GM19025 (cell line): ENCODE data around the gene RAB9A.

Experiments used
- ATAC-seq: cut with Tn5 transposase; IDR thresholded peaks from one replicate; pipeline ENCODE4 v1.9.1; 2021; ENCODE audit warnings: mild to moderate bottlenecking, low read depth, moderate library complexity; ENCODE audit not compliant: unreplicated experiment

RAB9A gene

DNA sequence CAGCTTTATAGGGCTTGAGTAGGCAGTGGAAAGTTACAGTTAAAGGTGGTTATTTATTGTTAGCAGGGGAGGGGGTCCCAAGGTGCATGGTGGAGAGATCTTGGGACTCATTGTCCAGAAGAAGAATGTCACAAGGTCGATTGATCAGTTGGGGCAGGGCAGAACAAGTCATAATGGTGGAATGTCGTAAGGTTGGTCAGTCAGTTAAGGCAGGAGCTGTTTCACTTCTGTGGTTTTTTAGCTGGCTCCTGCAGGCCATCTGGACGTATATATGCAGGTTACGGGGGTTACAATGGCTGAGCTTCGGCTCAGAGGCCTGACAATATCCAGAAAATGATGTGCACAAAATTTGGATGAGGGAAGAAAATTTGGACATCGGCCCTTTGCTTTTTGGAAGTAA is 52.8 kb downstream of the RAB9A start:
- no peak for ATAC-seq

DNA sequence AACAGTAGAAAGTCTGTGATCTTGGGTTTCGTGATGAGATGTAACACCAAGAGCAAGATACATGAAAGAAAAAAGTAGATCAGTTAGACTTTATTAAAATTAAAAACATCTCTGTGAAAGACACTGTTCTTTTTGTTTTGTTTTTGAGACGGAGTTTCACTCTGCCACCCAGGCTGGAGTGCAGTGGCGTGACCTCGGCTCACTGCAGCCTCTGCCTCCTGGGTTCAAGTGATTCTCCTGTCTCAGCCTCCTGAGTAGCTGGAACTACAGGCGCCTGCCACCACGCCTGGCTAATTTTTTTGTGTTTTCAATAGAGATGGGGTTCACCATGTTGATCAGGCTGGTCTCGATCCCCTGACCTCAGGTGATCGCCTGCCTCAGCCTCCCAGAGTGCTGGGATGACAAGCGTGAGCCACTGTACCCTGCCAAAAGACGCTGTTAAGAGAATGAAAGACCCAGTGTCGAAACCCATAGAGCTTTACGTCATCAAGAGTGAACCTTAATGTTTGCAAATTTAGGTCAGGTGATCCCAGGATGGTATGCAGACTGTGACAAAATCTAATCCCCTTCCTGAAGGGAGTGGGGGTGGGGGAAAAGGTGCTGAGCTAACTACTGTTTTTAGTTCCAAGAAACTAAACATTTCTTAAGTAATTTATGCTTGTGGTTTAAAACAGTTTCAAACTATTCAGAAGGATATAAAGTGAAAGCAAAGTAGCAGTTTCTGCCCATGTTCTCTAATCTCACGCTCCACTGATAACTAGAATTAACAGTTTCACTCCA is 53.7 kb downstream of the RAB9A start:
- peak; percentile 86 for ATAC-seq

DNA sequence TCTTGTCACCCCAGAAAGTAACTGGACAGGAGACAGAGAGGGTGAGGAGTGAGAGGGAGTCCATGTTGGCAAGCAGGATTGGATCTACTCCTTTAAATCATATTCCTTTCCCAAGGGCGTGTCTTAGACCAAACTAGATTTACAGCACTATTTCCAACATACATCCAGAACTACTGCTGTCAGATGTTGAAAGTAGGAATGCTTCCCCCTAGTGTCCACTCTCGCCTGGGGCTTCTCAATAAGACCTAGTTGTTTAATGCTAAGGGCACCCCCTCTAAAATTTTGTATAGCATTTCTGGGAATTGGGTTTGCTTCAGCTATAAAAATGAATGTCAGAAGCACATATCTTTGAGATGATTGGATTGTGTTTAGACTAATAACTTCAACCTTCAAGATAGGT is 58.9 kb downstream of the RAB9A start:
- ATAC-seq = no peak

GRCh38 chrX:13748486-13748885 is 59.6 kb downstream of the RAB9A start:
- no peak for ATAC-seq

DNA sequence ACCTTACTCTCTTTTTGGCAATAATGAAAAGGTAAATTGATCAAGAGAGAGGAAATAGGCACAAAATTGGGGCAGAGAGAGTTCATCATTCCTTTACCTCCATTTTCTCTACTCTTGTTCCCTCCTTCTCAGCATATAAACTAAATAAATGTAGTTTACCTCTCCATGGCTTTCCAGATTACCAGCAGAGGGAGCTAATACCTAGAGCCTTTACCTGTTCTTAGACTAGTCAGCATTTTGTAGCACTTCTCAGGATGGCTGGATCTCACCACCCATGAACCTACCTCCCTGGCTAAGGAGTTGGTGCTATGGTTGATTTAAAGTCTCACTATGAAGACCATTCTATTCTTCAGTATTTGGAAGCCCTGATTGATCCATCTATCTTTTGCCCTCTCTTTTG is 61.3 kb downstream of the RAB9A start:
- no peak for ATAC-seq

DNA sequence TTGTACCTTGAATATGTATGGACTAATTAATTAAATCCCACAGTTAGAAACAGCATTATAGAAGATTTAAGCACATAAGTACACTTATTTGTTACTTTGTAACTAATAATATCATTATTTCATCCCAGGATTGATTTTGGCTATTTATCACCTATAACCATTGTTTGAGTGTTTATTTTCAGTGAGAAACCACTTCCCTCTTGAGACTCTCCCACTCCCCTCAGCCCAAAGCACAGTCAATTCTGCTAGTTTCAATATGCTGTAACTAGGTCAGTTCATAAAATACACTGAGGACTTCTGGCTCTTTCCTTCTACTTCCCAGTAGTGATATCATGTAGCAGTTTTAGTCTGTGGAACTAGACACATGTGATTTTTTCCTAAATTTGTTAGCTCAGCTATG is 61.9 kb downstream of the RAB9A start:
- ATAC-seq = no peak

- no peak for ATAC-seq
These were observed 63.2 kb downstream of the RAB9A start for GRCh38 chrX:13752141-13752540.

GRCh38 chrX:13752646-13753045 is 63.7 kb downstream of the RAB9A start:
- ATAC-seq = no peak

- ATAC-seq = no peak
These were observed 65.8 kb downstream of the RAB9A start for GRCh38 chrX:13754765-13755164.

GRCh38 chrX:13755254-13755653 is 66.3 kb downstream of the RAB9A start:
- ATAC-seq = no peak

DNA sequence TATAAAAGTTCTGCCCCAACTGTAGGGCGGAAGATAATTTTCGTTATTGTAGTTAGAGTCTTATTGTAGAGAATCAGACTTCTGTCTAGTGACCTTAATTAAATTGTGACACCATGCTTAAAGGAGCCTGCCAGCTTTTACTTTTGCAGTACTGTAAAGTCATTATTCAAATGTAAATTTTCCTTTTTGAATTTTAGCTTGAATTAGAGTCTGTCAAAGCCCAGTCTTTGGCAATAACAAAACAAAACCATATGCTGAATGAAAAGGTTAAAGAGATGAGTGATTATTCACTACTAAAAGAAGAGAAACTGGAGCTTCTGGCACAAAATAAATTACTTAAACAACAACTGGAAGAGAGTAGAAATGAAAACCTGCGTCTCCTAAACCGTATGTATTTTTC is 67.5 kb downstream of the RAB9A start:
- ATAC-seq = no peak

GRCh38 chrX:13759152-13759718 is 70.3 kb downstream of the RAB9A start:
- peak; percentile 62 for ATAC-seq
